KOPT-K1 (cell line): Measurements from ENCODE around the gene RPH3AL.

Experiments used
- H3K27ac ChIP-seq: fragments of 200-600 bp; sonication (generic); 2 replicates; pipeline ENCODE4 v1.5.1; 2016; ENCODE audit warnings: antibody characterized with exemption, mild to moderate bottlenecking, low read depth, low read length; ENCODE audit not compliant: poor library complexity, severe bottlenecking
- H3K36me3 ChIP-seq: fragments of 200-600 bp; sonication (generic); 2 replicates; pipeline ENCODE4 v1.5.1; 2017; ENCODE audit warnings: antibody characterized with exemption, mild to moderate bottlenecking, low read length, moderate library complexity; ENCODE audit not compliant: insufficient read depth
- H3K9me3 ChIP-seq: fragments of 200-600 bp; sonication (generic); 2 replicates; pipeline ENCODE4 v1.5.1; 2017; ENCODE audit warnings: antibody characterized with exemption, low read length, mild to moderate bottlenecking; ENCODE audit not compliant: insufficient read depth, poor library complexity, severe bottlenecking

The RPH3AL gene

DNA sequence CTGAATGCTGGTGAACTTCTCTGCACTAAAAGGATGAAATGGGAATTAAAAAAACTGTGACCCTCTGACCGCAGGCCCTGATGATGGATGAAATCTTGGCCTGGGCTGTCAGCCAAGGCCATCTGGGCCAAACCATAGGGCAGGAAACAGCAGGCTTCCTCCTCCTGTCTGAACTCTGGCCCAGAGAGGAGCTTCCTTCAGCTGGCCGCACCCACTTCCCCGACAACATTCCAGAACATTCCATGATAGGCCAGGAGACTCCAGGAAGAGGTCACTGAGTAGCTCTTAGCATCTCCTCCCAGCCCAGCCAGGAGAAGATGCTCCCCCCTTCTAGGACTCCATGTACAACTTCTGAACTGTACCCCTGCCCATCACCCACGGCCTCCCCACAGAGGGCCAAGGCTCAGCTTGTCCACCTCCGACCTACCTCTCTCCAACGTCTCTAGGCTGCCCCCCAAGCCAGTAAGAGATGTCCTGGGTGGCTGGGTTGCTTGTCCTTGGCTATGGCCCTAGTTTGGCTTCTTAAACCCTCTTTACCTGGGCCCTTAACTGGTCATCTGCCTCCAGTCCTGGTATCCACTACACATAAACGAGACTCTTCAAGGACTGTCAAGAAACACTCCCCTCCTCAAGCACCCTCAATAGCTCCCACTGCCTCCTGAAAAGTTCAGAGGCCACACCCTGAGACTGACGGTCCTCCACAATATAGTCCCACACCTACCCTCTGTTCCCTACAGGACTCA, 1.7 kb downstream of the RPH3AL start:
- Histone ChIP-seq H3K9me3 (peaks cover 19% of the 10 kb centered on the region), H3K36me3 (no peaks in the 10 kb centered on the region), H3K27ac (no peak overlapping the region)

GRCh38 chr17:349666-350065, 2.9 kb downstream of the RPH3AL start:
- H3K36me3 ChIP-seq: no peaks in the 10 kb centered on the region
- no peak overlapping the region for H3K27ac ChIP-seq
- H3K9me3 ChIP-seq: peaks cover 16% of the 10 kb centered on the region

- no peaks in the 10 kb centered on the region for H3K36me3 ChIP-seq
- peaks cover 14% of the 10 kb centered on the region for H3K9me3 ChIP-seq
- H3K27ac ChIP-seq: no peak overlapping the region
Observed at GRCh38 chr17:348692-349425, 3.7 kb downstream of the RPH3AL start.

DNA sequence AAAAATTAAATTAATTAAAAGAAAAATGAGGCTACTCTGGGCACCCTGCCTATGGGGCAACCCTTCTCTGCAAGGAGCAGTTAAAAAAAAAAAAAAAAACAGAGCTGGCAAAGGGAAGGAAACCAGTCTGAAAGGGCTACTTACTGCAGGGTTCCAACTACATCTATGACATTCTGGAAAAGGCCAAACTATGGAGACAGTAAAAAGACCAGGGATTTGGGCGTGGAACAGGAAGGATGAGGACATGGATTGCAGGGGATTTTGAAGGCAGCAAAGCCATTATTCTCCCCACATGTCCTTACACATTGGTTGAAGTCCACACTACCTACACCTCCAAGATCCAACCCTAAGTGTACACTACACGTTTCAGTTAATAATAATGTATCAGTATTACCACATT, 4.6 kb downstream of the RPH3AL start:
- H3K27ac ChIP-seq: no peak overlapping the region
- H3K9me3 ChIP-seq: peaks cover 14% of the 10 kb centered on the region

DNA sequence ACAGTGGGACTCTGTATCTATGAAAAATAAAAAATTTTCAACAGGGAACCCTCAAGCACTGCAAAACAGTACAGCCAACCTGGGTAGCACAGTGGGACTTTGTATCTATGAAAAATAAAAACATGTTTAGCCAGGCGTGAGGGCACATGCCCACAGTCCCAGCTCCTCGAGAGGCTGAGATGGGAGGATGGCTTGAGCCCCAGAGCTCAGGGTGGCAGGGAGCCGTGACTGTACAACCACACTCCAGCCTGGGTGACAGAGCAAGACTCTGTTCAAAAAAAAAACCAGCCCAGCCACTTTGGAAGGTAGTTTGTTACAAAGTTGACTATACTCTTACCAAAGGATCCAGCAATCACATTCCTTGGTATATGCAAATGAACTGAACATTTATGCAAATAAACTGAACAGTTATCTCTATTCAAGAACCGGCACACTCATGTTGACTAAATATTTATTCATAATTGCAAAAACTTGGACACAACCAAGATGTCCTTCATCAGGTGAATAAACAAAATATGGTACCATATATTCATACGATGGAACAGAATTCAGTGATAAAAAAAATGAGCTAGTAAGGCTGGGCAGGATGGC, 5.2 kb downstream of the RPH3AL start:
- no peak overlapping the region for H3K27ac ChIP-seq
- no peaks in the 10 kb centered on the region for H3K36me3 ChIP-seq

More for the DNA sequence above, 4.6 kb downstream of the RPH3AL start:
- H3K36me3 ChIP-seq: no peaks in the 10 kb centered on the region

GRCh38 chr17:345992-346785, 6.4 kb downstream of the RPH3AL start:
- no peaks in the 10 kb centered on the region for H3K36me3 ChIP-seq
- H3K9me3 ChIP-seq: peaks cover 14% of the 10 kb centered on the region
- H3K27ac ChIP-seq: no peak overlapping the region

More for the DNA sequence above, 5.2 kb downstream of the RPH3AL start:
- peaks cover 14% of the 10 kb centered on the region for H3K9me3 ChIP-seq

GRCh38 chr17:345261-345660, 7.3 kb downstream of the RPH3AL start:
- Histone ChIP-seq H3K9me3 (peaks cover 14% of the 10 kb centered on the region), H3K27ac (no peak overlapping the region)

GRCh38 chr17:343875-344752, 8.5 kb downstream of the RPH3AL start:
- Histone ChIP-seq H3K9me3 (peaks cover 14% of the 10 kb centered on the region), H3K27ac (no peak overlapping the region), H3K36me3 (no peaks in the 10 kb centered on the region)

More at GRCh38 chr17:345261-345660, 7.3 kb downstream of the RPH3AL start:
- no peaks in the 10 kb centered on the region for H3K36me3 ChIP-seq

GRCh38 chr17:343211-343610, 9.4 kb downstream of the RPH3AL start:
- Histone ChIP-seq H3K36me3 (no peaks in the 10 kb centered on the region), H3K9me3 (peaks cover 14% of the 10 kb centered on the region), H3K27ac (no peak overlapping the region)

GRCh38 chr17:340074-340473, 12.5 kb downstream of the RPH3AL start:
- Histone ChIP-seq H3K9me3 (peaks cover under 1% of the 10 kb centered on the region), H3K36me3 (no peaks in the 10 kb centered on the region), H3K27ac (no peak overlapping the region)

DNA sequence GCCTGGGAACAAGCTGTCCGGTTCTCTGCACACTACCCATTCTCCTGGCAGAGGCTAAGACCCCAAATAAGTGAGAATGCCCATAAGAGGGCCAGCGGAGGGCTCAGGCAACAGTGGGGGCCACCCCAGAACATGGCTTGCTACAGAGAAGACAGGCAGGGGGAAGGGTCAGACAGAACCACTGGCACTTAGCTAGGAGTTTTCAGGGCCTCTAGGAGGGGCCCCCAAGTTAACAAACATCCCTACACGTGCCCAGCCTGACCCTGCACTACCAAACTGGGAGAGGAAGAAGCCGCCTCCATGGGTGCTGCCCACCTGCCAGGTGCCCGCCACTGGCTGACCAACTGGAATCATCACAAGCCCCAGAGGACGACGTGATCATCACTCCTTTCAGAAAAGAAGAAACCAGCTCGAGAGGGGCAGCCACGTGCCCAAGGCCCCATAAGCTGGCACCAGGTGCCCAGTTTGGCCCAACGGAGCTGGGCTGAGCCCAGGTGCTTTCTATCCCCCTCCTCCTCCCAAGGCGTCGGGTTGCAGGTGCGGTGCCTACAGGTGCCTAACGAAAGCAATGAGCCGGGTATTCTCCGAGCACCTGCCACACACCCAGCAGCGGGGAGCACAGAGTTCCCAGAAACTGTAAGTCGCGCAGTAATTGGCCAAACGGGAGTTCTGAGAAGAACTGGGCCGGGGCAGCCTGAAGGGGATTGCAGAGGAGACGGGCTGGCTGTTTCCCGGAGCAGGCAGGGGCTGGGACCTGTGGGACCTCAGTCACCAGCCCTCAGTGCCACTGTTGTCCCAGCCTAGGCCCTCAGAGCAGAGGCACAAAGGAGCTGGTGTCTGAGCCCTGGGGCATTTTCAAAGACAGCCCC, 13.2 kb downstream of the RPH3AL start:
- no peak overlapping the region for H3K27ac ChIP-seq
- H3K36me3 ChIP-seq: no peaks in the 10 kb centered on the region
- no peaks in the 10 kb centered on the region for H3K9me3 ChIP-seq

DNA sequence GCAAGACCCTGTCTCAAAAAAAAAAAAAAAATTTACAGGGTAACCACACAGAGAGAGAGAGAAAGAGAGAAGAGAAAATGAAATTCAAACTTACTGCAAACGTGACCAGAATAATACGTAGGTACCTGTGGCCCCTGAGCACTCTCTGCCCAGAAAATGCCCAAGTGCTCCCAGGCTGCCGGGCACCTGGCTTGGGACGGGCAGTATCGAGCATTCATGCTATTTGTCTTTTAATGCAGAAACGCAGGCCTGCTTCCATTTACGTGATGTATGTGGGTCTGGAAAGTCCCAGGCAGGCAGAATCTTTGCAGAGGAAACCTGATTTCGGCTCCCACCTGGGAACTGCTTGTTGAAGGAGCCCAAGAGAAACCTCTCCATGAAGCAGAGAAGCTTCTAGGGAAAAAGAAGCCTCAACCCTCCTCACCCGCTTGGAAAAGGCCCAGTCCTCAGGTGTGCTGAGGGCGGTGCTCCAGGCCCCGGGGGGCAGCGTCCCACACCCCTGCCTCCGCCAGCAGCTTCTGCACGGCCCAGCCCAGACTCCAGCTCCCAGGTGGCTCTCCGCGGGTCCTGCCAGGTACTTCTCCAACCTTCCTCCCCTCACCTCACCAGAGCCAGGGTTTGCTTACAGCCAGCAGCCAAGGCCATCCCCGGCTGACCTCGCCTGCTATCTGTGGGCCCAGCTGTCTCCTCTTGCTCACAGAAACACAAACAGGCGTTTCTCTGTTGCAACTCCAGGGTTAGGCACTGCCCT, 14.0 kb downstream of the RPH3AL start:
- H3K36me3 ChIP-seq: no peaks in the 10 kb centered on the region
- H3K9me3 ChIP-seq: no peaks in the 10 kb centered on the region
- no peak overlapping the region for H3K27ac ChIP-seq

GRCh38 chr17:337866-338265, 14.7 kb downstream of the RPH3AL start:
- Histone ChIP-seq H3K27ac (no peak overlapping the region), H3K36me3 (no peaks in the 10 kb centered on the region), H3K9me3 (no peaks in the 10 kb centered on the region)
